A549 (cell line): ENCODE data around the gene ACO1. TPM values are rescaled to one million over a fixed set of nuclear protein-coding genes. Genes with fewer than 3 reads are reported as not detected.

Experiments used
- ATAC-seq, 2 experiments: fragments of 200-7000 bp in 1 of 2; fragments of >200 bp in 1 of 2; cut with Nextera tagmentation in 1 of 2; cut with Tn5 transposase in 1 of 2; 3 replicates each; pipeline versions ENCODE4 v1.8.0 to v1.9.1; 2018 to 2020; ENCODE audit warnings: mild to moderate bottlenecking in 1 of 2, moderate library complexity in 1 of 2
- CTCF ChIA-PET: fragments of 300-600 bp; sonication (Branson Sonifier 250); formaldehyde crosslinking; extraction: SDS; loops from one replicate; lab custom pipeline; 2021; ENCODE audit warnings: antibody characterized with exemption, inconsistent platforms; lab: Yijun Ruan, JAX
- POLR2A ChIA-PET: fragments of 350-600 bp; formaldehyde crosslinking; extraction: SDS; loops from one replicate; lab custom pipeline; 2021; ENCODE audit warnings: antibody characterized with exemption, inconsistent platforms; lab: Yijun Ruan, JAX
- DNase-seq, 2 experiments: peaks; one replicate each; pipeline versions ENCODE4 v3.0.0 to v3.0.0-alpha.2; 2011 to 2016; ENCODE audit warnings: low read depth in 1 of 2, low spot score in 1 of 2
- FAIRE-seq: peaks from 2 replicates; lab custom pipeline; 2011; peaks lifted over from hg19 to GRCh38; lab: Jason Lieb, UNC
- H3K27ac ChIP-seq, 2 experiments: fragments of >200 bp; sonication (Bioruptor Twin); formaldehyde crosslinking; 3 replicates each; pipeline ENCODE4 v1.5.1; 2016 to 2017
- H3K4me1 ChIP-seq: fragments of >200 bp; sonication (Bioruptor Twin); formaldehyde crosslinking; 3 replicates; pipeline ENCODE4 v1.6.1; 2016
- H3K4me2 ChIP-seq: fragments of >200 bp; sonication (Bioruptor Twin); formaldehyde crosslinking; 3 replicates; pipeline ENCODE4 v1.6.1; 2016
- H3K4me3 ChIP-seq: fragments of >200 bp; sonication (Bioruptor Twin); formaldehyde crosslinking; 3 replicates; pipeline ENCODE4 v1.5.1; 2016
- H3K9me3 ChIP-seq: fragments of >200 bp; sonication (Bioruptor Twin); formaldehyde crosslinking; 3 replicates; pipeline ENCODE4 v1.6.1; 2016
- BHLHE40 ChIP-seq: IDR thresholded peaks from 2 replicates; pipeline ENCODE4 v1.6.1; 2012; ENCODE audit warnings: low read depth, low read length, inconsistent platforms
- CBX2 ChIP-seq: fragments of 200-600 bp; sonication (generic); IDR thresholded peaks from 2 replicates; pipeline ENCODE4 v1.6.1; 2016; ENCODE audit warnings: low read depth, mild to moderate bottlenecking, borderline replicate concordance
- CBX8 ChIP-seq: fragments of 200-600 bp; sonication (generic); IDR thresholded peaks from 2 replicates; pipeline ENCODE4 v1.6.1; 2016
- CHD2 ChIP-seq: fragments of 150-350 bp; IDR thresholded peaks from 2 replicates; pipeline ENCODE4 v1.6.1; 2014; ENCODE audit warnings: low read length; ENCODE audit not compliant: partially characterized antibody
- CTCF ChIP-seq: fragments of >200 bp; sonication (Bioruptor Twin); formaldehyde crosslinking; IDR thresholded peaks from 3 replicates; pipeline ENCODE4 v1.5.1; 2016
- E2F6 ChIP-seq: IDR thresholded peaks from 2 replicates; pipeline ENCODE4 v1.6.1; 2012; ENCODE audit warnings: low read depth, borderline replicate concordance
- EHF ChIP-seq: fragments of 250-450 bp; sonication (Bioruptor Pico); IDR thresholded peaks from 2 replicates; pipeline ENCODE4 v1.5.0; 2020; ENCODE audit warnings: mild to moderate bottlenecking
- EP300 ChIP-seq, 2 experiments: fragments of >200 bp; sonication (Bioruptor Twin); formaldehyde crosslinking; IDR thresholded peaks; 2 replicates in 1 of 2; 3 replicates in 1 of 2; pipeline ENCODE4 v1.6.1; 2016 to 2017
- ESRRA ChIP-seq: fragments of 150-350 bp; IDR thresholded peaks from 2 replicates; pipeline ENCODE4 v1.6.1; 2014; ENCODE audit warnings: mild to moderate bottlenecking, low read length, borderline replicate concordance
- HES2 ChIP-seq: fragments of >200 bp; sonication (Bioruptor Twin); formaldehyde crosslinking; IDR thresholded peaks from 2 replicates; pipeline ENCODE4 v1.6.1; 2016
- HMGXB4 ChIP-seq: fragments of 250-450 bp; sonication (Bioruptor Pico); IDR thresholded peaks from 2 replicates; pipeline ENCODE4 v1.5.0; 2021; ENCODE audit warnings: mild to moderate bottlenecking, moderate library complexity, borderline replicate concordance
- KDM5A ChIP-seq: fragments of 200-600 bp; sonication (generic); IDR thresholded peaks from 2 replicates; pipeline ENCODE4 v1.6.1; 2016; ENCODE audit warnings: antibody characterized with exemption, mild to moderate bottlenecking
- MAFK ChIP-seq: fragments of 450-650 bp; IDR thresholded peaks from 2 replicates; pipeline ENCODE4 v1.6.1; 2014; ENCODE audit not compliant: partially characterized antibody
- RAD21 ChIP-seq, 2 experiments: fragments of >200 bp in 1 of 2; sonication (Bioruptor Twin) in 1 of 2; formaldehyde crosslinking in 1 of 2; IDR thresholded peaks in 1 of 2; conservative IDR thresholded peaks in 1 of 2; 2 replicates in 1 of 2; 3 replicates in 1 of 2; pipeline ENCODE4 v1.6.1; 2012 to 2018; ENCODE audit warnings: inconsistent platforms in 1 of 2
- SMC3 ChIP-seq: fragments of >200 bp; sonication (Bioruptor Twin); formaldehyde crosslinking; IDR thresholded peaks from 3 replicates; pipeline ENCODE4 v1.6.1; 2018; ENCODE audit warnings: inconsistent platforms
- SREBF2 ChIP-seq: fragments of 450-650 bp; IDR thresholded peaks from 2 replicates; pipeline ENCODE4 v1.6.1; 2014; ENCODE audit warnings: mild to moderate bottlenecking, moderate library complexity
- USF2 ChIP-seq: fragments of 450-650 bp; IDR thresholded peaks from 2 replicates; pipeline ENCODE4 v1.6.1; 2014; ENCODE audit warnings: antibody characterized with exemption
- ZC3H11A ChIP-seq: fragments of 450-650 bp; IDR thresholded peaks from 2 replicates; pipeline ENCODE4 v1.6.1; 2014; ENCODE audit warnings: antibody characterized with exemption, mild to moderate bottlenecking
- WGBS: methylation state at CpG from one replicate; pipeline ENCODE4 v1.1.6; 2017; ENCODE audit errors: missing lambda C conversion rate; 5-methylcytosine and 5-hydroxymethylcytosine counted together
- polyA plus RNA-seq, 4 experiments: library from polyadenylated mRNA; depleted of rRNA in 3 of 4; stranded (reverse); fragments of >200 nt; fragmentation: RNase III in 1 of 4; extraction: RNeasy Plus Mini Kit Qiagen cat#74134 plus additional on column Dnase treatment in 1 of 4; gene quantifications; 2 replicates in 3 of 4; 3 replicates in 1 of 4; pipeline ENCODE4 v1.2.3, GENCODE V29; 2011 to 2017

Gene ACO1
- polyA plus RNA-seq, 2 of the 4 experiments (the other 2 are of a cell fraction), result 32.2 to 41.0 TPM

GRCh38 chr9:32371279-32371678, 13.2 kb upstream of the ACO1 start (continued):
- no peak for TF ChIP-seq CBX2

GRCh38 chr9:32371679-32372078, 12.8 kb upstream of the ACO1 start:
- ATAC-seq (no peak), DNase-seq (no peak), FAIRE-seq (no peak)
- POLR2A ChIA-PET, result no interaction called here
- no peak overlapping the region for H3K4me3 ChIP-seq
- H3K4me1 ChIP-seq, result no peaks in the 10 kb centered on the region
- TF ChIP-seq USF2 (no peak), HMGXB4 (no peak), EHF (CRISPR knock-in tag) (no peak), ZC3H11A (no peak), HES2 (no peak), E2F6 (no peak), BHLHE40 (no peak), CBX8 (no peak), ESRRA (no peak), SREBF2 (no peak), SMC3 (no peak), EP300 (IDR thresholded peaks at IDR 0.05) (no peak)
- no peak overlapping the region for H3K27ac ChIP-seq
- no peak overlapping the region for H3K4me2 ChIP-seq
- CTCF ChIA-PET, result interaction anchor here (1.3 kb wide), 1 partner anchor 8 kb away, joined by 3 read pairs; no protein-coding TSS in a partner anchor
- H3K9me3 ChIP-seq, result peaks cover 14% of the 10 kb centered on the region; the same call in 2 of the 3 replicates
- 10% methylated on average over 2 of the region's 2 CpGs for WGBS

GRCh38 chr9:32376285-32376684, 8.2 kb upstream of the ACO1 start:
- no peak for ATAC-seq
- peaks cover 1% of the 10 kb centered on the region; the same call in 1 of the 3 replicates for H3K9me3 ChIP-seq
- CTCF ChIA-PET, result interaction anchor here (0.9 to 7.3 kb wide), 10 partner anchors 21 to 592 kb away, joined by 3 to 507 read pairs (median 82); partner anchors contain the start of genes NDUFB6 and RIGI

GRCh38 chr9:32378496-32378895, 5.9 kb upstream of the ACO1 start:
- peak; percentile 90 to 92 for TF ChIP-seq RAD21 (conservative IDR thresholded peaks at IDR 0.05 in 1 of 2, IDR thresholded peaks at IDR 0.05 in 1 of 2)
- peak; percentile 64; the same call in 2 of the 3 replicates for TF ChIP-seq SMC3
- no peak for TF ChIP-seq CHD2
- TF ChIP-seq CTCF, result peak; percentile 89
- ATAC-seq (peak; percentile 83 to 91), FAIRE-seq (peak; percentile 84), DNase-seq (peak; percentile 64 to 80)
- H3K4me1 ChIP-seq, result peaks cover 5% of the 10 kb centered on the region; the same call in 2 of the 3 replicates
- no peaks in the 10 kb centered on the region for H3K9me3 ChIP-seq
- ChIA-PET POLR2A (interaction anchor here (1.0 to 2.1 kb wide), 5 partner anchors 147 to 646 kb away, joined by 3 to 25 read pairs (median 9); partner anchors contain the start of genes DNAJA1, NDUFB6 and RIGI), CTCF (interaction anchor here (0.6 to 7.3 kb wide), 68 partner anchors 10 to 848 kb away, joined by 3 to 507 read pairs (median 5); partner anchors contain the start of genes NDUFB6, RIGI, SMIM27 and TMEM215)
- H3K4me2 ChIP-seq, result peak overlapping the region; percentile 57
- H3K27ac ChIP-seq, result no peak overlapping the region
- no peak overlapping the region for H3K4me3 ChIP-seq
- 0% methylated on average over 3 of the region's 3 CpGs for WGBS

More at GRCh38 chr9:32376285-32376684, 8.2 kb upstream of the ACO1 start:
- POLR2A ChIA-PET, result no interaction called here
- no peak overlapping the region for H3K27ac ChIP-seq
- FAIRE-seq (no peak), DNase-seq (no peak)
- 37% methylated on average over 2 of the region's 2 CpGs for WGBS
- H3K4me1 ChIP-seq, result peaks cover 5% of the 10 kb centered on the region; the same call in 2 of the 3 replicates
- H3K4me3 ChIP-seq, result no peak overlapping the region
- TF ChIP-seq MAFK (peak; percentile 36), ZC3H11A (no peak), KDM5A (no peak)
- TF ChIP-seq, all 56 proteins: peak for 1
- H3K4me2 ChIP-seq, result no peak overlapping the region
